Colonic mucosa (tissue), 4 donors: Measurements from ENCODE around the gene PRPF19. TPM values are rescaled to one million over a fixed set of nuclear protein-coding genes. Genes with fewer than 3 reads are reported as not detected.
A peak's percentile ranks its signal among the peaks of the same experiment; 100 is the strongest.

Source experiments
- DNase-seq: peaks from one replicate; pipeline ENCODE4 v3.0.0-alpha.2; 2020
- H3K27ac ChIP-seq: fragments of 200-600 bp; one replicate; pipeline ENCODE4 v1.8.0; 2021
- H3K27me3 ChIP-seq: fragments of 200-600 bp; one replicate; pipeline ENCODE4 v1.8.0; 2021
- H3K36me3 ChIP-seq: fragments of 200-600 bp; one replicate; pipeline ENCODE4 v1.8.0; 2021
- H3K4me1 ChIP-seq: fragments of 200-600 bp; one replicate; pipeline ENCODE4 v1.8.0; 2021; ENCODE audit warnings: mild to moderate bottlenecking
- H3K4me3 ChIP-seq: fragments of 200-600 bp; one replicate; pipeline ENCODE4 v1.8.0; 2021
- H3K9ac ChIP-seq, 2 donors: one replicate each; pipeline ENCODE4 v1.7.0; 2013; ENCODE audit warnings: control low read depth in 2 of 2, low read depth in 2 of 2, low read length in 2 of 2
- H3K9me3 ChIP-seq: fragments of 200-600 bp; one replicate; pipeline ENCODE4 v1.8.0; 2021
- CTCF ChIP-seq: fragments of 200-600 bp; IDR thresholded peaks from one replicate; pipeline ENCODE4 v1.8.0; 2022; ENCODE audit warnings: antibody characterized with exemption, mild to moderate bottlenecking
- intact Hi-C: fragments of 100-400 bp; cut with DNase I; formaldehyde crosslinking; loops from one replicate; pipeline ENCODE4 v1.14.1; 2022
- total RNA-seq, 2 donors: library from RNA; stranded (reverse); fragmentation: NEBNext Ultra II Directional in 1 of 2; extraction: Animal tissue kit (Norgen Biotek cat#: 25700) in 1 of 2; gene quantifications; one replicate each; pipeline ENCODE4 v1.2.1, GENCODE V29; 2021
- donor health status: healthy.
- donor health status: DM: no; HTN: no; CAD: no.
- donor health status: DM: no; HTN: no; CAD: no.

The PRPF19 gene
- total RNA-seq, 2 donors from 2014 or later, result 59.3 to 172 TPM

DNA sequence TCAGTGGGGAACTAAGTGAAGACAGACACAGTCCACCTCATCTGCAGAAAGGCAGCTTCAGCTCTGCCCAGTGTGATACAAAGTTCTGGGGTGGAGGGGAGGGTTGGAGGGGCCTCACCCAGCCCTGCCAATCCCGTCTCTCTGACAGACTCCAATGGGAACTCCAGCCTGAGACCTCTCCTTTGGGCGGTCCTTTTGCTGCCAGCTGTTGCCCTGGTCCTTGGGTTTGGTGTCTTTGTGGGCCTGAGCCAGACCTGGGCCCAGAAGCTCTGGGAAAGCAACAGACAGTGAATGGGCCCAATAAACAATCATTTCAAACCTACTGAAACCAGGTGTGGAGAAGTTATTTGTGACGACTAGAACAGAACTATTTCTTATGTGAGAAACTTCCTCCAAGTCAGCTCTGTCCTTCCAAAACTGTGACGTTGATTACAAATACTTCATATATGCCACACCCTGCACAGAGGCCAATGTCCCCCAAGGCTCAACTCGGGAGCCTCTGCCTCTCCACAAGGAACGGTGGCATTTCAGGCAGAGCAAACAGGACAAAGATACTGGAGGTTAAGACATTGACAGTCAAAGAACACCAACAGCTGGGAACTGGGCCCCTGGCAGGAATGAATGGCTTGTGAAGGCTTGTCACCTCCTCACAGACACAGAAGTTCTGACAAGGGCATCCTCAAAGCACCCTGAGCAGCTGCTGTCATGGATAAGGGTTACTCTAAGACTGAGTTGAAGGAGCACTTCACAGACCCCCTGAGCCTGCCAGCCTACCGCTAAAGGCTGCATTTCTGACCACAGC lies 30.8 kb downstream of the PRPF19 start:
- Histone ChIP-seq H3K9ac (no peak overlapping the region), H3K27me3 (no peaks in the 10 kb centered on the region), H3K27ac (no peak overlapping the region), H3K4me3 (no peak overlapping the region), H3K36me3 (no peaks in the 10 kb centered on the region), H3K4me1 (no peaks in the 10 kb centered on the region), H3K9me3 (no peaks in the 10 kb centered on the region)
- intact Hi-C loops, result no loop called here
- no peak for TF ChIP-seq CTCF
- no peak for DNase-seq

DNA sequence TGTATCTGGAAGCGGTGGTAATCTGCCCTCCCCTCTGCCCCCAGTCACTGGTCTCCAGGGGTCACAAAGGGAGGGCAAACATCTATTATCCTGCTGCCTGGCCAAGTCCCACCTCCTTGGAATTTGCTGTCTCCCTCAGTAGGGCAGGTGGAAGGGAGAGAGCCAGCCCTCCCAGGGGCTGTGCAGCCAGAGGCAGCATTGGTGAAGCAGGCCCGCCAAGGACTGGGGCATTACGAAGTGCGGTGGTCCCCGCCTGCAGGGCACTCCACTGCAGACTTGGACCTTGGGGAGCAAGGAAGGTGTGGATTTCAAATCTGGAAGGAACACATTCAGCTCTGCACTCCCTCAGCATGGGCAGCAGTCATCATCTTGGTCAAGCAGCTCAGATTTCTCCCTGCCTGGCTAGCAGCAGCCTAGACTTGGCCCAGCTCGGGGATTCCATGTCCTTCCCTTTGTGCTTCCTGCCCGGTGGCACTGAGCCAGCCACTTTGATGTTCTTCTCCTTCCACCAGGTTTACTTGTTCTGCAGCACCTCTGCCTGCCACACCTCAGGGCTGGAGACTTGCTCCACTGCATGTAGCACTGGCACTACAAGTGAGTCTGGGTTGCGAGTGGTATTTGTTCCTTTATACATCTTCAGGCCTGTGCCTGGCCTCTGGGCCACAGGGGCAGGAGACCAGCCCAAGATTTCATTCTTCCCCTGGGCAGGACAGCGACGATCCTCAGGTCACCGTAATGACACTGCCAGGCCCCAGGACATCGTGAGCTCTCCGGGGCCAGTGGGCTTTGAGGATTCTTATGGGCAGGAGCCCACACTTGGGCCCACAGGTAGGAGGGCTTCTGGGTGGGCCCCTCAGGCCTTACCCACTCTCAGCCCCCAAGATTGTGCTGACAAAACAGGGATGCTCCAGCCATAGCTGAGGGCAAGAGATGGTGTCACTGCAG lies 31.7 kb downstream of the PRPF19 start:
- no peak overlapping the region for H3K27ac ChIP-seq
- no peak overlapping the region for H3K9ac ChIP-seq
- H3K27me3 ChIP-seq, result no peaks in the 10 kb centered on the region
- H3K4me3 ChIP-seq, result no peak overlapping the region
- DNase-seq, result no peak
- TF ChIP-seq CTCF, result no peak
- intact Hi-C loops, result no loop called here
- H3K9me3 ChIP-seq, result no peaks in the 10 kb centered on the region
- no peaks in the 10 kb centered on the region for H3K4me1 ChIP-seq
- no peaks in the 10 kb centered on the region for H3K36me3 ChIP-seq

GRCh38 chr11:60873533-60873932 lies 32.9 kb downstream of the PRPF19 start:
- H3K4me3 ChIP-seq, result no peak overlapping the region
- no peak for TF ChIP-seq CTCF
- no peaks in the 10 kb centered on the region for H3K4me1 ChIP-seq
- intact Hi-C loops, result no loop called here
- no peaks in the 10 kb centered on the region for H3K36me3 ChIP-seq
- no peaks in the 10 kb centered on the region for H3K9me3 ChIP-seq
- H3K27ac ChIP-seq, result no peak overlapping the region
- H3K27me3 ChIP-seq, result no peaks in the 10 kb centered on the region
- H3K9ac ChIP-seq, result no peak overlapping the region
- no peak for DNase-seq

DNA sequence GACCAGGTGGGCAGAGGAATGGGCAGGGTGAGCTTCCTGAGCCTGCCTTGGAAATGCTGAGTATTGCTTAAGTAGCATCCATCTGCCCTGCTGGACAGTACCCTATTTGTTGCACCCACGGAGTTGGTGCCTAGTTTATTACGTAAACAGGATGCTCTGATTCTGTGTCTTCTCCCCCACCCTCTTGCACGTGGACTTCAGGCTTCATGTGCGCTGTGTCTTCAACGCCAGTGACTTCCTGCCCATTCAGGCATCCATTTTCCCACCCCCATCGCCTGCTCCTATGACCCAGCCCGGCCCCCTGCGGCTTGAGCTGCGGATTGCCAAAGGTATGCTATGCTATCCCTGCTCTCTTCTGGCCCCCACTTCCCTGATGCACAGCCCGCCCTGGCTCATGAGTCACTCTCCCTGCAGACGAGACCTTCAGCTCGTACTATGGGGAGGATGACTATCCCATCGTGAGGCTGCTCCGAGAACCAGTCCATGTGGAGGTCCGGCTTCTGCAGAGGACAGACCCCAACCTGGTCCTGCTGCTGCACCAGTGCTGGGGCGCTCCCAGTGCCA lies 33.3 kb downstream of the PRPF19 start:
- H3K4me3 ChIP-seq, result no peak overlapping the region
- H3K27ac ChIP-seq, result peak overlapping the region; percentile 36
- no peak for TF ChIP-seq CTCF
- no peaks in the 10 kb centered on the region for H3K4me1 ChIP-seq
- intact Hi-C loops, result no loop called here
- H3K9me3 ChIP-seq, result no peaks in the 10 kb centered on the region
- no peaks in the 10 kb centered on the region for H3K27me3 ChIP-seq
- H3K36me3 ChIP-seq, result no peaks in the 10 kb centered on the region
- DNase-seq, result no peak
- H3K9ac ChIP-seq, result no peak overlapping the region

DNA sequence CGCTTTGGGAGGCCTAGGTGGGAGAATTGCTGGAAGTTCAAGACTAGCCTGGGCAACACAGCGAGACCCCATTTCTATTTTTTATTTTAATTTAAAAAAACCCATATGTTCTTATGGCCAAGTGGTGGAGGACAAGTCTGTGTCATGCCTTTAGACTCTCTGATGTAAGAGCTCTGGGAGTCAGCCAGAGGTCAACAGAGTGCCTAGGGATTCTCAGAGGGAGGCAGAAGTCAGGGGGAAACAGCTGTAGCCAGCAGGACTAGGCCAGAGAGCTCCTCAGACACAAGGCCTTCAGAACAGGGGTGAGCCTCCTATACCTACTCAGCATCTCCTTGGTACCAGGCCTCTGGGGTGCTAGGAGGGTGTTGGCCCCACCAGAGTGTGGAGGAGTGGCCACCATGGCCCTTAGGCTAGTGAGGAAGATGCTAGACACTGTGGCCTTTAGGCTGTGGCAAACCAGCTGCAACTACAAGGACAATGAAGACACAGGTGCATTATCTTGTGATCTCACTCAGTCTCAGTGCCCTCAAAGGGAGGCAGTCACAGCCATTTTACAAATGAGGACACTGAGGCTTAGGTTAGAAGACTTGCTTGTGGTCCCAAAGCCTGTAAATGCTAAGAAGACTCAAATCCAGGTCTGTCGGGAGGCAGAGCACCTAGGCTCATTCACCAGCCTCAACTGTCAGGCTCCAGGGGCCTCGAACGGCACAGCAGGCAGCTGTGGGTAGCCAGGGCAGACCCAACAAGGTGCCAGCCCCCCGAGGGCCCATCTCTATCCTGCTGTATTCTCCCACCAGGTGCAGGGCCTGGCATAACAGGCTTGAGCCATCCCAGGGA lies 34.0 kb downstream of the PRPF19 start:
- peak; percentile 37 for DNase-seq
- Histone ChIP-seq H3K4me3 (no peak overlapping the region), H3K36me3 (no peaks in the 10 kb centered on the region), H3K27me3 (no peaks in the 10 kb centered on the region), H3K9me3 (no peaks in the 10 kb centered on the region), H3K27ac (peak overlapping the region; percentile 36), H3K9ac (peak overlapping the region in 1 of 2 donors; percentile 14), H3K4me1 (no peaks in the 10 kb centered on the region)
- intact Hi-C loops, result no loop called here
- no peak for TF ChIP-seq CTCF
